Amniotic stem cell (primary cell): Measurements from ENCODE around the gene OR4P4.

Experiments used
- DNase-seq: peaks from one replicate; lab custom pipeline; 2025; lab: John Stamatoyannopoulos, UW

OR4P4 gene

DNA sequence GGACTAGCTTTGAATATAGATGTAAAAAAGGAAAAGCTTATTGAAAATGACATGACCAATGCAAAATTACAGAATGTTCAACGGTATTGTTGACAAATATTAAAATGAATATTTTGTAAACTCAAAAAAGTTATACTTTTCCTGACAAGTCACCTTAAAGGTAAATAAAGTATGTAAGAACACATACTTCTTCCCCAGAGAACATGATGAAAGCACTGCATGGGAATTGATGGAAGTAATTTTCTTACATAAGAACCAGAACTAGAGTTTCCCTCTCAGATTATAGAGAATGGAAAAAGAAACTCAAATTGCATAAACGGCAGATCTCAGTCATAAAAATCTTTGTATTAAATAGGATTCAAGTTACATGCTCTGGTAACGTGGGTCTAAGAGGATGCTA, at the start of gene OR4P4:
Gene OR4P4, plus strand, starts transcription at position 301 of the 400 bp plus-strand sequence.
- no peak for DNase-seq

- DNase-seq = no peak
Measured at GRCh38 chr11:55607545-55607944, 27.4 kb upstream of the OR4P4 start, which contains the start of gene OR4C11. TSS of gene OR4C11 (minus strand) at chr11:55607645. CDS start at chr11:55604373, 3,272 bp downstream.

DNA sequence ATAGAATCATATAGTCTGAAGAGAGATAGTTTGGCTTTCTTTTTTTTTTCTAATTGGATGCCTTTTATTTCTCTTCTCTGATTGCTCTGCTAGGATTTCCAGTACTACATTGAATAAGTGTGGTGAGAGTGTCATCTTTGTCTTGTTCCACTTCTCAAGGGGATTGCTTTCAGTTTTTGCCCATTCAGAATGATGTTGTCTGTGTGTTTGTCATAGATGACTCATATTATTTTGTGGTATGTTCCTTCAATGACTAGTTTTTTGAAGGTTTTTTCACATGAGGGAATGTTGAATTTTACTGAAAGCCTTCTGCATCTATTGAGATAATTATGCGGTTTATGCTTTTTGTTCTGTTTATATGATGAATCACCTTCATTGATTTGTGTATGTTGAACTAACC, 10.4 kb upstream of the OR4P4 start:
- DNase-seq = no peak

DNA sequence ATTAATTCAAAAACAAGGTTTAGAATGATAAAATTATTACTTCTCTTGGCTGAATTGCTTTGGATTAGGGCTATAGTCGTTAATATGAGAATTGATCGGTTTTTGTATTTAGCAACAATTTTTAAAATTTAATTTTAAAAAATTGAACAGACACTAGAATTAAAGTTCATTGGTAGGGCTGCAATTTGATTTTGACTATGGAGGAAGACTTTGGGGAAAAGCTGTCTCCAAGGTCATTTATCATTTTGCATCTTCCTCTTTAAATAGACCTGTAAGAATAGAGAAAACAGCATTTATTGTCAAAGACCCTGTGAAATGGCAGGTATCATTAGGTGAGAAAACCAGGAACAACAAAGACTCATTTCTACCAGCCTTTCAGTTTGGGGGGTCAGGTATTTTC, 13.1 kb downstream of the OR4P4 start, which contains the start of gene OR4S2:
Gene OR4S2, plus strand, starts transcription at position 301 of the 400 bp plus-strand sequence. CDS start 2,577 bp downstream, outside the sequence.
- DNase-seq = no peak

DNA sequence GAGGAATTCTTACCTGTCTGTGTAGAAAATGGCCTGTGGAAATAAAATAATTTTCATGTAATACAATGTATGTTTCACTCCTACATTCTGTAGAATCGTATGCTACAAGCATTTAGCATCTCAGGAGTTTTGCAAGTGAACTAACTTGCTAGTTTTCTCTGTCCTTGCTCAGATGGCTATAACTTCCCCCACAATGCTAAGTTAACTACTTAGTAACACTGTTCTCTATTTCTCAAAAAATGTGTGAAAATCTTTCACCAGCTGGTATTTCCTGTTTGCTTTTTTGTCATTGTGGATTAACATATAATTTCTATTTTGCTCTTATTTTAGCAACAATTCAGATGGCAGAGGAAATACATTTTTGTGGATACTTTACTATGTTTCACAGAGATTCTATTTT, 17.6 kb downstream of the OR4P4 start:
- no peak for DNase-seq

DNA sequence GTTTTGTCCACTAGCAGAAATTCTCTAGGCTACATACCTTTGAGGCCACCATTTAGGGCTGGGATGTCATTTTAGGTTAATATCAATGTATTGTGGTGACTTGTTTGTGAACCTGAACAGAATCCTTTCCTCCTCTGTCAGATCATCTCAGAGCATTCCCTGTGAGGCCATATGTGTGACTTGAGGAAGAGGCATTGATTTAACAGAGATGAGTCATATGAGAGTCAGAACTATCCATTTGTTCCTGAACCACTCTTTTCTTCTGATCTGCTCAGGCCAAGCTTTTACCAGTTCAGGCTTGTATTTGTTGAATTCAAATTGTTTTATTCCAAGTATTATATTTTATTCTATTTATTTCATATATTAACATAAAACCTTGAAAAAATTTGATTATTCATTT, 20.2 kb downstream of the OR4P4 start:
- no peak for DNase-seq

GRCh38 chr11:55658031-55658573, 23.2 kb downstream of the OR4P4 start:
- DNase-seq = no peak

GRCh38 chr11:55658608-55659007, 23.7 kb downstream of the OR4P4 start:
- DNase-seq = no peak

DNA sequence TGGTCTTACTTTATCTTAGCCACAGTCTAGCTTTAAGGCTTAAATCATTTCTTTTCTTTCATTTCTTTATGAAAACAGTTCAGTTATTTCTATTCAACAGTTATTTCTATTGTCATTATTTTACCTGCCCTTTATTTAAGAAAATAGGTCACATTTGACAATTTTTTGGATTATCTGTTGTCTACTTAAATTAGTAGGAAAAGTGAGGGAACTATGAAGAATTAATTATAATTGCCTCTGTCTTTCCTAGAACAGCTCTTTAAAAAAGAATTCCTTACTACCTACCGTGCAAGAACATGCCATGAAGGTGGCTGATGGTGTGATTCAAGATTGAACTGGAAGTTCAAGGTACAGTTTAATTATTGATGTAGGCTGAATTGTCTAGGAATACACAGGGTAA, 27.0 kb downstream of the OR4P4 start, which contains the start of gene OR4C6:
Gene OR4C6, plus strand, starts transcription at position 301 of the 400 bp plus-strand sequence. CDS start 2,966 bp downstream, outside the sequence.
- DNase-seq = no peak

- DNase-seq = no peak
Measured at GRCh38 chr11:55669376-55669775, 34.5 kb downstream of the OR4P4 start.

GRCh38 chr11:55673860-55674259, 38.9 kb downstream of the OR4P4 start:
- DNase-seq = no peak
